IMR-90 (cell line): Measurements from ENCODE around the gene ERC2.

Source experiments
- BHLHE40 ChIP-seq: fragments of 150-350 bp; IDR thresholded peaks from 2 replicates; pipeline ENCODE4 v1.6.1; 2016; ENCODE audit warnings: mild to moderate bottlenecking, low read depth, low read length
- CHD1 ChIP-seq: IDR thresholded peaks from 2 replicates; pipeline ENCODE4 v1.6.1; 2012; ENCODE audit warnings: low read depth, low read length, improper control_type of control experiment
- CTCF ChIP-seq: conservative IDR thresholded peaks from 2 replicates; pipeline ENCODE4 v1.5.1; 2012; ENCODE audit warnings: mild to moderate bottlenecking, low read depth, low read length, improper control_type of control experiment
- ELK1 ChIP-seq: fragments of 150-350 bp; IDR thresholded peaks from 2 replicates; pipeline ENCODE4 v1.6.1; 2016; ENCODE audit warnings: low read depth, mild to moderate bottlenecking, low read length, moderate library complexity, borderline replicate concordance
- FOS ChIP-seq: fragments of 150-350 bp; IDR thresholded peaks from 2 replicates; pipeline ENCODE4 v1.6.1; 2016; ENCODE audit warnings: low read depth, low read length
- MAFK ChIP-seq: IDR thresholded peaks from 2 replicates; pipeline ENCODE4 v1.6.1; 2012; ENCODE audit warnings: low read depth, low read length, improper control_type of control experiment
- MXI1 ChIP-seq: IDR thresholded peaks from 2 replicates; pipeline ENCODE4 v1.6.1; 2012; ENCODE audit warnings: low read depth, mild to moderate bottlenecking, low read length, moderate library complexity, borderline replicate concordance
- POLR2A ChIP-seq: IDR thresholded peaks from 2 replicates; pipeline ENCODE4 v1.6.1; 2012; ENCODE audit warnings: mild to moderate bottlenecking, low read depth, low read length
- RAD21 ChIP-seq: IDR thresholded peaks from 2 replicates; pipeline ENCODE4 v1.6.1; 2012; ENCODE audit warnings: low read length, improper control_type of control experiment
- RCOR1 ChIP-seq: IDR thresholded peaks from 2 replicates; pipeline ENCODE4 v1.6.1; 2012; ENCODE audit warnings: mild to moderate bottlenecking, low read length, improper control_type of control experiment; ENCODE audit not compliant: insufficient replicate concordance
- SMC3 ChIP-seq: fragments of 150-350 bp; IDR thresholded peaks from 2 replicates; pipeline ENCODE4 v1.6.1; 2016; ENCODE audit warnings: low read depth, mild to moderate bottlenecking, antibody characterized with exemption, low read length, moderate library complexity
- USF2 ChIP-seq: fragments of 150-350 bp; IDR thresholded peaks from 2 replicates; pipeline ENCODE4 v1.6.1; 2017; ENCODE audit warnings: mild to moderate bottlenecking, antibody characterized with exemption, low read length, low read depth

- TF ChIP-seq CTCF (no peak), USF2 (no peak), MXI1 (no peak), CHD1 (no peak), RCOR1 (no peak), POLR2A (no peak), RAD21 (no peak), FOS (no peak), MAFK (no peak), BHLHE40 (no peak), ELK1 (no peak), SMC3 (no peak)
Measured at GRCh38 chr3:55963601-55964000, 504.7 kb downstream of the ERC2 start.
